Trophoblast cell (in vitro differentiated cells and primary cell): Measurements from ENCODE around the gene PYGL.

Experiments used
- DNase-seq, 2 donors: peaks; one replicate each; pipeline ENCODE4 v3.0.0-alpha.2; 2016
- H2AFZ ChIP-seq: 2 replicates; pipeline ENCODE4 v1.6.1; 2013; ENCODE audit warnings: low read length, moderate library complexity, mild to moderate bottlenecking; ENCODE audit not compliant: insufficient read depth, poor library complexity
- H2AK5ac ChIP-seq: 2 replicates; pipeline ENCODE4 v1.6.1; 2013; ENCODE audit warnings: mild to moderate bottlenecking, low read length
- H2BK120ac ChIP-seq: 2 replicates; pipeline ENCODE4 v1.6.1; 2013; ENCODE audit warnings: low read length, mild to moderate bottlenecking, moderate library complexity; ENCODE audit not compliant: insufficient read depth, poor library complexity
- H2BK12ac ChIP-seq: 2 replicates; pipeline ENCODE4 v1.6.1; 2013; ENCODE audit warnings: mild to moderate bottlenecking, low read length, moderate library complexity
- H2BK5ac ChIP-seq: 2 replicates; pipeline ENCODE4 v1.6.1; 2013; ENCODE audit warnings: low read length, low read depth, moderate library complexity, mild to moderate bottlenecking; ENCODE audit not compliant: poor library complexity
- H3K14ac ChIP-seq: 2 replicates; pipeline ENCODE4 v1.6.1; 2013; ENCODE audit warnings: mild to moderate bottlenecking, low read length
- H3K18ac ChIP-seq: 2 replicates; pipeline ENCODE4 v1.6.1; 2013; ENCODE audit warnings: mild to moderate bottlenecking, low read length
- H3K23ac ChIP-seq: 2 replicates; pipeline ENCODE4 v1.6.1; 2013; ENCODE audit warnings: low read length
- H3K27ac ChIP-seq: 2 replicates; pipeline ENCODE4 v1.5.1; 2013; ENCODE audit warnings: low read depth, mild to moderate bottlenecking, inconsistent platforms, low read length, moderate library complexity
- H3K27me3 ChIP-seq: 2 replicates; pipeline ENCODE4 v1.6.1; 2013; ENCODE audit warnings: inconsistent platforms, mild to moderate bottlenecking, low read length, moderate library complexity; ENCODE audit not compliant: insufficient read depth
- H3K36me3 ChIP-seq, 2 experiments: 1 replicate in 1 of 2; 2 replicates in 1 of 2; pipeline ENCODE4 v1.6.1; 2013; ENCODE audit warnings: low read length in 2 of 2, mild to moderate bottlenecking in 2 of 2, moderate library complexity in 1 of 2; ENCODE audit not compliant: insufficient read depth in 2 of 2, control insufficient read depth in 1 of 2
- H3K4ac ChIP-seq: 2 replicates; pipeline ENCODE4 v1.6.1; 2013; ENCODE audit warnings: low read depth, mild to moderate bottlenecking, low read length, moderate library complexity
- H3K4me1 ChIP-seq, 2 experiments: 1 replicate in 1 of 2; 2 replicates in 1 of 2; pipeline ENCODE4 v1.6.1; 2013; ENCODE audit warnings: low read length in 2 of 2, mild to moderate bottlenecking in 2 of 2, moderate library complexity in 1 of 2; ENCODE audit not compliant: insufficient read depth in 2 of 2, control insufficient read depth in 1 of 2
- H3K4me2 ChIP-seq: 2 replicates; pipeline ENCODE4 v1.6.1; 2013; ENCODE audit warnings: inconsistent platforms, mild to moderate bottlenecking, low read length, moderate library complexity
- H3K4me3 ChIP-seq: 2 replicates; pipeline ENCODE4 v1.5.1; 2013; ENCODE audit warnings: mild to moderate bottlenecking, low read depth, low read length, inconsistent platforms
- H3K79me1 ChIP-seq: one replicate; pipeline ENCODE4 v1.6.1; 2013; ENCODE audit warnings: low read length
- H3K79me2 ChIP-seq: 2 replicates; pipeline ENCODE4 v1.6.1; 2013; ENCODE audit warnings: low read length, mild to moderate bottlenecking; ENCODE audit not compliant: control insufficient read depth, insufficient read depth, poor library complexity
- H3K9ac ChIP-seq: 2 replicates; pipeline ENCODE4 v1.6.1; 2013; ENCODE audit warnings: mild to moderate bottlenecking, low read length
- H3K9me3 ChIP-seq: 2 replicates; pipeline ENCODE4 v1.6.1; 2013; ENCODE audit warnings: low read depth, mild to moderate bottlenecking, control low read depth, inconsistent platforms, low read length; ENCODE audit not compliant: insufficient read depth
- H4K12ac ChIP-seq: 2 replicates; pipeline ENCODE4 v1.6.1; 2013; ENCODE audit warnings: low read depth, mild to moderate bottlenecking, low read length, moderate library complexity
- H4K8ac ChIP-seq: 2 replicates; pipeline ENCODE4 v1.6.1; 2013; ENCODE audit warnings: low read depth, mild to moderate bottlenecking, low read length, moderate library complexity
- H4K91ac ChIP-seq: one replicate; pipeline ENCODE4 v1.6.1; 2013; ENCODE audit warnings: low read depth, mild to moderate bottlenecking, low read length, moderate library complexity
- WGBS: extraction: QIAGEN DNeasy Blood & Tissue Kit; methylation state at CpG from one replicate; pipeline ENCODE4 v1.1.7; 2013; ENCODE audit warnings: missing lambda C conversion rate; ENCODE audit not compliant: insufficient read length, insufficient coverage; ENCODE audit errors: extremely low coverage; 5-methylcytosine and 5-hydroxymethylcytosine counted together

PYGL gene

DNA sequence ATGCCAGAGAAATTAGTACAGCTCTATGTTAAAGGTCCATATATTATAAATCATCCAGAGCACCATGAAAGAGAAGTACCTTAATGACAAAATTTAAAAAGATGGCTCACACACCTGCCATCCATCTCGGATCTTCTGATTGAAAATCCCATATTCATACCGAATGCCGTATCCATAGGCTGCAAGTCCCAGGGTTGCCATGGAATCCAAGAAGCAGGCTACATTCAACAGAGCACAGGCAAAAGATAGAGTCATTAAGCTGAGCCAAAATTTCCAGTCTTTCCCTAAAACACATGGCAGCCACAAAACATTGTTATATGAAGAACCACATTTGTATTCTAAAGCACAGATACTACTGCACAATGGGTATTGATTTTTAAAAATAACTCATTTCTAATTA lies 12.7 kb downstream of the PYGL start:
- Histone ChIP-seq H2AFZ (no peak overlapping the region), H3K4ac (no peak overlapping the region), H3K79me2 (no peaks in the 10 kb centered on the region), H2AK5ac (no peak overlapping the region), H3K27me3 (no peaks in the 10 kb centered on the region), H4K12ac (no peak overlapping the region), H3K27ac (no peak overlapping the region), H2BK12ac (no peak overlapping the region), H4K91ac (no peak overlapping the region), H3K14ac (no peak overlapping the region), H2BK120ac (no peak overlapping the region), H3K9me3 (no peaks in the 10 kb centered on the region), H3K23ac (no peak overlapping the region), H3K18ac (no peak overlapping the region), H3K79me1 (no peaks in the 10 kb centered on the region), H3K9ac (no peak overlapping the region), H2BK5ac (no peak overlapping the region), H3K4me1 (no peaks in the 10 kb centered on the region), H4K8ac (no peak overlapping the region), H3K36me3 (no peaks in the 10 kb centered on the region), H3K4me3 (no peak overlapping the region), H3K4me2 (no peak overlapping the region)
- no peak for DNase-seq
- no CpG with 5 or more reads among the region's 3 CpGs for WGBS

DNA sequence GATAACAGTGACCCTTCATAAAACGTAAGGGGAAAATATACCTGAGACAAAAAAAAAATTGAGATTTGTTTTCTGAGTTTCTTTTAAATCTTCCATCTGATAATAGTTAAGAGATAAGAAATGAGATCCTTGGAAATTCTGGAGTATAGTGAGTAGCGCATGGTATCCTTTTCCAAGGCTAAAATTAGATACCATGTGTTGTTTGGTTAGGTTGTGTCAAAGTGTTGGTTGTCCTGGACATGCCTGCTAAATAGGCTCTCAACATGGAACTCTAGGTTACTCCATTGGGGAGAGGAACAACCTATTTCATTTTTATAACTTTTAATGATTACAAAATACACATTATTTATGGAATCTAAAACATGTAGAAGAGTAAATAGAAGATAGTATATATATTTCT lies 14.8 kb downstream of the PYGL start:
- H3K9ac ChIP-seq: no peak overlapping the region
- H3K14ac ChIP-seq: no peak overlapping the region
- H4K91ac ChIP-seq: no peak overlapping the region
- H4K8ac ChIP-seq: no peak overlapping the region
- H3K4me3 ChIP-seq: no peak overlapping the region
- no peak overlapping the region for H3K27ac ChIP-seq
- no peak overlapping the region for H2AFZ ChIP-seq
- no peak overlapping the region for H2BK12ac ChIP-seq
- no peak overlapping the region for H3K18ac ChIP-seq
- H2BK5ac ChIP-seq: no peak overlapping the region
- H3K27me3 ChIP-seq: no peaks in the 10 kb centered on the region
- H3K79me1 ChIP-seq: no peaks in the 10 kb centered on the region
- H2AK5ac ChIP-seq: no peak overlapping the region
- H4K12ac ChIP-seq: no peak overlapping the region
- no peak overlapping the region for H3K23ac ChIP-seq
- WGBS: no CpG with 5 or more reads among the region's 2 CpGs
- no peak overlapping the region for H3K4me2 ChIP-seq
- no peaks in the 10 kb centered on the region for H3K9me3 ChIP-seq
- H3K36me3 ChIP-seq: no peaks in the 10 kb centered on the region
- H3K79me2 ChIP-seq: no peaks in the 10 kb centered on the region
- DNase-seq: no peak
- H3K4me1 ChIP-seq: peaks cover 0 to 1% of the 10 kb centered on the region in 2 experiments
- no peak overlapping the region for H3K4ac ChIP-seq
- no peak overlapping the region for H2BK120ac ChIP-seq

DNA sequence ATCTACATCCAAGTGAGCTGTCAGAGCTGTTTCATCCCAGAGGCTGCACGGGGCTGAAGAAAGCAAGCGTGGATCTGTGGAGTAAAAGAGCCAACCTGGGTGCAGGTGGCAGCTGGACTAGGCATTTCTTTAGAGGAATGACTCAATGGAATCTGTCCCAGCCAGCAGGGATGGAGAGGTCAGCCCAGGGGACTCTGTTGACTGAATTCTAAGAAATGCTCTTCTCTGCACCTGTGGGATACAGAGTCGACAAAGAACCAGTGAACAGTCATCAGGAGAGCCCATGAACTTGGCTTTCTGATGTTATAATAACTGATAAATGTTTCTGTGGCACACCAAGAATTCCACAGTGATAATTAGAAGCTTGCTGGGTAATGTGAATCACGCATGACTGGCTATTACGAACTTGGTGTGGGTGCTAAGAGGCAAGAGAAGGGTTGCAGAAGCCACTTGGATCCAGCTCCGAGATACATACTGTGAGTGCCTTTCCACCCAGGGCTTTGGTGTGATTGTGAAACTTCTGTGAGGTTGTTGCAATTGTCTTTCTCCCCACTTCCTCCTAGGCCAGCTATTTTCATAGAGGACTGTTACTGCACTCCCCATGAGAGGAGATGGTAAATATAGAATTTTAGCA lies 16.2 kb downstream of the PYGL start:
- Histone ChIP-seq H3K27me3 (no peaks in the 10 kb centered on the region), H4K8ac (no peak overlapping the region), H3K27ac (no peak overlapping the region), H3K23ac (no peak overlapping the region), H4K12ac (no peak overlapping the region), H3K79me1 (no peaks in the 10 kb centered on the region), H3K4me2 (no peak overlapping the region), H4K91ac (no peak overlapping the region), H2BK120ac (no peak overlapping the region), H3K79me2 (no peaks in the 10 kb centered on the region), H3K4me3 (no peak overlapping the region), H2BK5ac (no peak overlapping the region), H2AK5ac (no peak overlapping the region), H3K9ac (no peak overlapping the region), H3K9me3 (no peaks in the 10 kb centered on the region), H3K4me1 (peaks cover 0 to 1% of the 10 kb centered on the region in 2 experiments), H3K18ac (no peak overlapping the region), H3K14ac (no peak overlapping the region), H3K36me3 (no peaks in the 10 kb centered on the region), H2AFZ (no peak overlapping the region), H2BK12ac (no peak overlapping the region), H3K4ac (no peak overlapping the region)
- WGBS: no CpG with 5 or more reads among the region's 6 CpGs
- peak; percentile 65 to 75 for DNase-seq

DNA sequence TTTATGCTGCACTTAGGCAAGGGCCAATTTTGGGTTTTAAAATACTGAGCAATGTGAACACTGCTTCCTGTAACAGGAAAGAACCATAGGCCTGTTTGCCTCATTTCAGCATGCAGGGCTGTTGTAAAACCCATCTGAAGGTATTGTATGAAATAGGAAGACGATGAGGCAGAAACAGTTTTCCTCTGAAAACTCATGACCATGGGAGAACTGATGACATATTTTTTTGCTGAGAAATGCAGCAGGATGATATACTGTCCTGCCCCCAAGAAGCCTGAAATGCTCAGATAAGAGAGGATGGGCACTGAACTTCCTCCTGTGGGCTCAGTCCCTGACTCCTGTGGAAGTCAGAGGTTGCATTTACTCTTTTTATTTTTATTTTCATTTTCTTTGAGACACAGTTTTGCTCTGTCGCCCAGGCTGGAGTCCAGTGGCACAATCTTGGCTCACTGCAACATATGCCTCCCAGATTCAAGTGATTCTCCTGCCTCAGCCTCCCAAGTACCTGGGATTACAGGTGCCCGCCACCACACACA lies 17.4 kb downstream of the PYGL start:
- H3K14ac ChIP-seq: no peak overlapping the region
- no peak overlapping the region for H3K4ac ChIP-seq
- H3K23ac ChIP-seq: no peak overlapping the region
- H4K91ac ChIP-seq: no peak overlapping the region
- H3K18ac ChIP-seq: no peak overlapping the region
- no peak overlapping the region for H2AFZ ChIP-seq
- no CpG with 5 or more reads among the region's 3 CpGs for WGBS
- H3K27ac ChIP-seq: no peak overlapping the region
- peaks cover 0 to 1% of the 10 kb centered on the region in 2 experiments for H3K4me1 ChIP-seq
- no peaks in the 10 kb centered on the region for H3K79me1 ChIP-seq
- H4K12ac ChIP-seq: no peak overlapping the region
- no peaks in the 10 kb centered on the region for H3K9me3 ChIP-seq
- no peak for DNase-seq
- no peak overlapping the region for H2BK5ac ChIP-seq
- no peaks in the 10 kb centered on the region for H3K27me3 ChIP-seq
- H4K8ac ChIP-seq: no peak overlapping the region
- H2AK5ac ChIP-seq: no peak overlapping the region
- peaks cover 0 to 2% of the 10 kb centered on the region in 2 experiments for H3K36me3 ChIP-seq
- no peak overlapping the region for H2BK12ac ChIP-seq
- no peaks in the 10 kb centered on the region for H3K79me2 ChIP-seq
- no peak overlapping the region for H3K4me2 ChIP-seq
- H2BK120ac ChIP-seq: no peak overlapping the region
- H3K4me3 ChIP-seq: no peak overlapping the region
- H3K9ac ChIP-seq: no peak overlapping the region
